Nephron progenitor cell (in vitro differentiated cells): Measurements from ENCODE around the gene NFKBIL1.

Experiments
- DNase-seq: peaks from one replicate; pipeline ENCODE4 v3.0.0; 2021
- H3K27ac Mint-ChIP-seq: 2 replicates; pipeline ENCODE4 v1.8.0; 2021; ENCODE audit warnings: mild to moderate bottlenecking, moderate library complexity, mixed read lengths
- H3K27me3 Mint-ChIP-seq: 2 replicates; pipeline ENCODE4 v1.8.0; 2021; ENCODE audit warnings: mild to moderate bottlenecking, low read depth, mixed read lengths; ENCODE audit not compliant: poor library complexity
- H3K36me3 Mint-ChIP-seq: 2 replicates; pipeline ENCODE4 v1.8.0; 2021; ENCODE audit warnings: low read depth, mixed read lengths
- H3K4me1 Mint-ChIP-seq: 2 replicates; pipeline ENCODE4 v1.8.0; 2021; ENCODE audit warnings: mixed read lengths
- H3K4me3 Mint-ChIP-seq: 2 replicates; pipeline ENCODE4 v1.8.0; 2021; ENCODE audit warnings: mild to moderate bottlenecking, moderate library complexity, mixed read lengths
- H3K9me3 Mint-ChIP-seq: 2 replicates; pipeline ENCODE4 v1.8.0; 2021; ENCODE audit warnings: mild to moderate bottlenecking, moderate library complexity, mixed read lengths
- TF ChIP-seq, protein P1 (sequence below): fragments of 200-600 bp; sonication (generic); IDR thresholded peaks from 2 replicates; pipeline ENCODE4 v1.5.0; 2021; ENCODE audit warnings: antibody characterized with exemption

NFKBIL1 gene

GRCh38 chr6:31532644-31533454 lies 14.6 kb upstream of the NFKBIL1 start:
- Mint-ChIP-seq H3K27me3 (no peaks in the 10 kb centered on the region), H3K4me3 (no peak overlapping the region), H3K4me1 (peaks cover 58% of the 10 kb centered on the region), H3K36me3 (peaks cover 74% of the 10 kb centered on the region), H3K9me3 (no peaks in the 10 kb centered on the region), H3K27ac (no peak overlapping the region)
- TF ChIP-seq, protein P1, sequence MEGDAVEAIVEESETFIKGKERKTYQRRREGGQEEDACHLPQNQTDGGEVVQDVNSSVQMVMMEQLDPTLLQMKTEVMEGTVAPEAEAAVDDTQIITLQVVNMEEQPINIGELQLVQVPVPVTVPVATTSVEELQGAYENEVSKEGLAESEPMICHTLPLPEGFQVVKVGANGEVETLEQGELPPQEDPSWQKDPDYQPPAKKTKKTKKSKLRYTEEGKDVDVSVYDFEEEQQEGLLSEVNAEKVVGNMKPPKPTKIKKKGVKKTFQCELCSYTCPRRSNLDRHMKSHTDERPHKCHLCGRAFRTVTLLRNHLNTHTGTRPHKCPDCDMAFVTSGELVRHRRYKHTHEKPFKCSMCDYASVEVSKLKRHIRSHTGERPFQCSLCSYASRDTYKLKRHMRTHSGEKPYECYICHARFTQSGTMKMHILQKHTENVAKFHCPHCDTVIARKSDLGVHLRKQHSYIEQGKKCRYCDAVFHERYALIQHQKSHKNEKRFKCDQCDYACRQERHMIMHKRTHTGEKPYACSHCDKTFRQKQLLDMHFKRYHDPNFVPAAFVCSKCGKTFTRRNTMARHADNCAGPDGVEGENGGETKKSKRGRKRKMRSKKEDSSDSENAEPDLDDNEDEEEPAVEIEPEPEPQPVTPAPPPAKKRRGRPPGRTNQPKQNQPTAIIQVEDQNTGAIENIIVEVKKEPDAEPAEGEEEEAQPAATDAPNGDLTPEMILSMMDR = no peak
- no peak for DNase-seq

DNA sequence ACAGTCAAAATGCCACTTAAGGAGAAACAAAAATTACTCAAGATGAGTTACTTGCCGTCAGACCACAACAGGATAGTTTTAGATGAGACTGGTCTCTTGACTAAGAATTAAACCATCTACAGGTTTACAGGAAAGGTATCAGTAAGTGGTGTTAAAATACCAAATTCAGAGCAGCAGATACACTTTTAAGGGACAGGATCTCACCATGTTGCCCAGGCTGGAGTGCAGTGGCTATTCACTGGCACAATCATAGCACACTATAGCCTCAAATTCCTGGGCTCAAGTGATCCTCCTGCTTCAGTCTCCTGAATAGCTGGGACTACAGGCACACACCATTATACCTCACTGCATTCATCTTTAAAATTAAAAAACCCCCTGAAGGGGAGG lies 14.0 kb upstream of the NFKBIL1 start:
- H3K27me3 Mint-ChIP-seq = no peaks in the 10 kb centered on the region
- DNase-seq = no peak
- no peak overlapping the region for H3K4me3 Mint-ChIP-seq
- no peak overlapping the region for H3K27ac Mint-ChIP-seq
- no peaks in the 10 kb centered on the region for H3K9me3 Mint-ChIP-seq
- H3K36me3 Mint-ChIP-seq = peaks cover 80% of the 10 kb centered on the region
- H3K4me1 Mint-ChIP-seq = peaks cover 58% of the 10 kb centered on the region
- TF ChIP-seq, protein P1 = no peak

GRCh38 chr6:31534011-31534410 lies 13.4 kb upstream of the NFKBIL1 start:
- no peak for DNase-seq
- Mint-ChIP-seq H3K4me1 (peaks cover 58% of the 10 kb centered on the region), H3K4me3 (no peak overlapping the region), H3K36me3 (peaks cover 85% of the 10 kb centered on the region), H3K27ac (peak overlapping the region; percentile 89), H3K9me3 (no peaks in the 10 kb centered on the region), H3K27me3 (no peaks in the 10 kb centered on the region)
- TF ChIP-seq, protein P1 = no peak

DNA sequence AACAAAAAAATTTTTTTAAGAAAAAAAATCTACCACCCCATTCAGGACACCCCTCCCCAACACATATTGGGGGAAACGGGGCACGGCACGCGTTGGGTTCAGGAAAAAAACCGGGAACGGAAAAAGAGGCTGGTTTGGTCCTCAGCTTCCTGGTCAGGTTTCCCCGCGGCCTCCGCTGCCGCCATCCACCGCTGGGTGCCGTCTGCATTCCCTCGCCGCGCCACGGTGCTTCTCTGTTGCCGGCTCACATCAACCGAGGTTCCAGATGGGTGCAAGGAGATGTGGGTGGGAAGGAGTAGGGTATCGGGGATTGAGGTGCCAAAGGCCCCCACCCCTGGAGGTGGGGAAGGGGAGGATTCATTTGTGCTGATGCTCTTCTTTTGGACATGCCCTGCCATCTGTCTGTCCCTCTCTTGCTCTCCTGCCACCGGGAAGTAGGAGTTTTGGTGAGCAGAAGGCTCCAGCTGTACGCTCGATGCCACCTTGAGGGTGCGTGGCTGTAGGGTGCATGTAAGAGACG lies 12.8 kb upstream of the NFKBIL1 start:
- Mint-ChIP-seq H3K4me3 (no peak overlapping the region), H3K27me3 (no peaks in the 10 kb centered on the region), H3K27ac (no peak overlapping the region), H3K36me3 (peaks cover 90% of the 10 kb centered on the region), H3K4me1 (peaks cover 62% of the 10 kb centered on the region), H3K9me3 (no peaks in the 10 kb centered on the region)
- no peak for DNase-seq
- TF ChIP-seq, protein P1 = no peak

- peaks cover 90% of the 10 kb centered on the region for H3K36me3 Mint-ChIP-seq
- no peaks in the 10 kb centered on the region for H3K9me3 Mint-ChIP-seq
- H3K4me3 Mint-ChIP-seq = no peak overlapping the region
- H3K27me3 Mint-ChIP-seq = no peaks in the 10 kb centered on the region
- H3K4me1 Mint-ChIP-seq = peaks cover 61% of the 10 kb centered on the region
- no peak overlapping the region for H3K27ac Mint-ChIP-seq
- DNase-seq = no peak
- TF ChIP-seq, protein P1 = no peak
Observed at GRCh38 chr6:31535538-31536324, 11.7 kb upstream of the NFKBIL1 start.
